ENCODE measurements around the gene PTH2.
A peak's percentile ranks its signal among the peaks of the same experiment; 100 is the strongest.

PTH2 gene

GRCh38 chr19:49409441-49410029 lies 13.7 kb downstream of the PTH2 start:
- DNase-seq = peak; percentile 40 to 50

GRCh38 chr19:49408816-49409440 lies 14.3 kb downstream of the PTH2 start:
- no peak for DNase-seq

GRCh38 chr19:49407482-49408015 lies 15.7 kb downstream of the PTH2 start:
- no peak for DNase-seq

- DNase-seq = no peak
These were observed 16.2 kb downstream of the PTH2 start for GRCh38 chr19:49407079-49407478.

GRCh38 chr19:49403404-49404187 lies 19.6 kb downstream of the PTH2 start:
- peak in 1 of 2 donors; percentile 22 for DNase-seq

- no peak for DNase-seq
These were observed 23.2 kb downstream of the PTH2 start for GRCh38 chr19:49400029-49400428.

GRCh38 chr19:49398931-49399330 lies 24.3 kb downstream of the PTH2 start:
- DNase-seq = no peak

- DNase-seq = no peak
These were observed 25.1 kb downstream of the PTH2 start for GRCh38 chr19:49398001-49398615.

- no peak for DNase-seq
These were observed 26.3 kb downstream of the PTH2 start for GRCh38 chr19:49396738-49397505.

- no peak for DNase-seq
These were observed 27.4 kb downstream of the PTH2 start for GRCh38 chr19:49395581-49396407.

GRCh38 chr19:49393881-49394280 lies 29.4 kb downstream of the PTH2 start:
- no peak for DNase-seq

GRCh38 chr19:49391581-49392399 lies 31.5 kb downstream of the PTH2 start:
- DNase-seq = peak; percentile 84

- peak in 1 of 2 donors; percentile 49 for DNase-seq
These were observed 32.3 kb downstream of the PTH2 start for GRCh38 chr19:49390929-49391359.

GRCh38 chr19:49390131-49390928 lies 32.9 kb downstream of the PTH2 start:
- DNase-seq = no peak

- no peak for DNase-seq
These were observed 33.8 kb downstream of the PTH2 start for GRCh38 chr19:49389406-49389805.

- DNase-seq = peak; percentile 91 to 92
These were observed 35.3 kb downstream of the PTH2 start, which contains the start of gene KASH5 for GRCh38 chr19:49387936-49388372. TSS of gene KASH5 (plus strand) at chr19:49388249. CDS start at chr19:49390884, 2,635 bp downstream.

- DNase-seq = no peak
These were observed 39.6 kb downstream of the PTH2 start for GRCh38 chr19:49383599-49383998.

- DNase-seq = no peak
These were observed 40.6 kb downstream of the PTH2 start for GRCh38 chr19:49382639-49383038.

GRCh38 chr19:49380391-49380790 lies 42.9 kb downstream of the PTH2 start:
- DNase-seq = no peak

GRCh38 chr19:49378512-49378911 lies 44.7 kb downstream of the PTH2 start:
- no peak for DNase-seq

Data from CD4-positive, alpha-beta T cell treated with Interleukin-1 beta for 1 hour (primary cell).